Activated CD4-positive, alpha-beta T cell treated with anti-CD3 and anti-CD28 coated beads, Interleukin-2, amount 50 U/mL, for 48 hours (primary cell): ENCODE measurements around the gene CCDC86.

Experiments used
- DNase-seq, 2 experiments: peaks; one replicate each; pipeline ENCODE4 v3.0.0-alpha.2; 2020

The CCDC86 gene

DNA sequence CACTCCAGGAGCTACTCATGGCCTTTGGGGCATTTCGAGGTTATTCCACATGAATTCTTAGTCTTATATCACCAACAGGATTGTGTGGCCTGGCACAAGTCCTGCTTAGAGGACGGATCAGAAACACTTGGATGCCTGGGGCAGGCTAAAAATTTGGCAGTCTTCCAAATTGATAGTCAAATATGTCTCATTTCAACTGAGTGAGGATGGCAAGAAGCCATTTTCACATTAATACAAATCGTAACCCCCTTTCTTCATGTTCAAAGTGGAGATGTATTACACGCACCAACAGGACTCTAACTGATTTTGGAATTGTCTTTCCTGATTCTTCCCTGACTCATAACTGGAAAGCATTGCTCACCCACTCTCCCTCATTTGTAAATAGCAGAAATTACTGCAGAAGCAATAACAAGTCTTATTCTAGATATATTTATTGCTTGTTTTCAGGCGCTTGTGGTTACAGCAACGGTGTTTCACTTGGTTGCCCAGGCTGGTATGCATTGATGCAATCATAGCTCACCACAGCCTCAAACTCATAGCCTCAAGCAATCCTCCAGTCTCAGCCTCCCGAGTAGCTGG is 10.3 kb upstream of the CCDC86 start:
- no peak for DNase-seq

DNA sequence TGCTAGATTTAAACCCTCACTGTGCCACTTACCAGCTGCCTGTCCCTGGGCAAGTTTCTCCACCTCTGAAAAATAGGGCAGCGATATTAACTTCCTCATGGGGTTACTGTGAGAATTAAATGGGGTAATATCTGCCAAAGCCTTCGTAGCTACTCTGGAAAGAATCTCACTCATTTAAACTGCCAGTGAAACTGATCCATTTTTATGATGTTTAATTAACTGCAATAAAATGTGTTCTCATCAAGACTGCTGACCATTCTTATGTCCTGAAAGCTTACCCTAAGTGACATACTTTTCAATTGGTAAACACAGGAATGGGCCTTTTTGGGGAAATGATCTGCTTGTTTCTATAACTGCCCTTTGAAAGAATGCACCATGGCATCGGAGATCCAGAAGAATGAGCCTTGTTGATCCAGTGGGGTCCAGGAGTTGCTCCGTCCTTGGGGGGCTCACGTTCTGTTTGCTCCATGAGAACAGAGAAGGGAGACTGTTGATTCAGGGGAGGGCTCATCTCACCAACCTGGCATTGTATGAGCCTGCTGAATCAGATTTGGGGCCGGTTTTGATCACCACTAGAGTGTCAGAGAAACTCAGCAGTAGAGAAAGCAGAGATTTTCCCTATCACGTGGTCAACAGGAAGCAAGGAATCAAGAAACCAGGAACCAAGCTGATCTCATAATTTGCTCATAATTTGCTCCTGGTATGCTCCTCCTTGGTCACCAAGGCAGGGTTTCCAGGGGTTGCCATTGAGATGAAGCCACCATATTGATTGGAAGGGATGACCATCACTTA is 7.0 kb upstream of the CCDC86 start:
- DNase-seq = no peak

DNA sequence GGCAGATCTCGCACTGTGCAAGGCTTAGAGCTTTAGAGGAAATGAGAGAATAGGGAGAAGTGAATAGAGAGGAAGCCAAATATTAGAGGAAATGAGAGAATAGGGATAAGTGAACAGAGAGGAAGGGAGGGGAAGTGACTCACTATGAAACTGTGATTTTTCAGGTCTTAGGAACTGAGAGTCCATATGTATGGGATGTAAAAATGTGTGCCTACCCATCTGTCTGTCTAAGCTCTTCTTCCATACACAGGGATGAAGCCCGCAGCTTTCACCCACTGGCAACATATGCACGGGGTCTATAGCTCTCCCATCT is 6.4 kb upstream of the CCDC86 start:
- no peak for DNase-seq

DNA sequence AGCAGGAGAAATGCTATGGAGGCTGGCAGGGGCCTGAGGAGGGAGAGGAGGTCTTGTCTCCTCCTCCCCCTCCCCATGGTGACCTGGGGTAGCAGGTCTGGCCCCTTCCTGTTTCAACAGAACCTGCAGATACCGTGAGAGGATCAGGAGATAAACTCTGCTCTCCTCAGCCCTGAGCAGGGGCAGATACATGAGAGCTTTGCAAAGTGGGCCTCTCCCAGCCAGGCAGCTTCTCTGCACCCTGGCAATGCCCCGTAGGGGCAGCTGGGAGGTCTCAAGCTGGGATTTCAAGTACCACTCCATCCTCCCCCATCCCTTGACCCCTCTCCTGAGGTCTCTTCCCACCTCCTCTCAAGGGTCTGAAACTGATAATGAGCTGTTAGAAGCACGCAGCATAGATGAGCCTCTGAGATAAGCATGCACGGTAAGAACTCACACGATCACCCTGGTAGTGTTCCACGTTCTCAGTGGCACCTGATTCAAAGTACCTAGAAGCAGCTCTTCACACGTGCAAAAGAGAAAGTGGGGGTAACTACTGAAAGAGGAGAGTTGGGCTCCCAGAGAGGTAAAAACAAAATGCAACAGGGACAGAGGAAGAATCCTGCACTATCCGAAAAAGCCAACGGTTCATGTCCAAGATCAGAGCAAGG is 4.9 kb upstream of the CCDC86 start:
- DNase-seq = no peak

DNA sequence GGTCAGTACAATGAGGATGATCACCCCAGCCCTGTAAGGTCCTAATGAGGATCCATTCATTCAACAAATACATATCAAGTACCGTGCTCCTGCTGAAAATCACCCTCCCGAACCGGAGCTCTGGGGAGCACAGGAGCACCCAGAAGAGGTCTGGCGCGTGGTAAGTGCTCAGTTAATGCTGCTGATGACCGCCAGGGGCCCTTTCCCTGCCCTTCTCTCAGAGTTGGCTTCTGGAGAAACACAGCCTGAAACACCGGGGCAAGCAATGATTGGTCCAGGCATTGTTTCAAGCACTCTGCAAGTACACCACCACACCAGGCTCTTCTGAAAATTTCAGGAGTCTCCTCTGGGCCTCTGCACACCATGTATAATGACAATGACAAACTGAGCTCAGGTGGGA is 3.8 kb upstream of the CCDC86 start:
- no peak for DNase-seq

DNA sequence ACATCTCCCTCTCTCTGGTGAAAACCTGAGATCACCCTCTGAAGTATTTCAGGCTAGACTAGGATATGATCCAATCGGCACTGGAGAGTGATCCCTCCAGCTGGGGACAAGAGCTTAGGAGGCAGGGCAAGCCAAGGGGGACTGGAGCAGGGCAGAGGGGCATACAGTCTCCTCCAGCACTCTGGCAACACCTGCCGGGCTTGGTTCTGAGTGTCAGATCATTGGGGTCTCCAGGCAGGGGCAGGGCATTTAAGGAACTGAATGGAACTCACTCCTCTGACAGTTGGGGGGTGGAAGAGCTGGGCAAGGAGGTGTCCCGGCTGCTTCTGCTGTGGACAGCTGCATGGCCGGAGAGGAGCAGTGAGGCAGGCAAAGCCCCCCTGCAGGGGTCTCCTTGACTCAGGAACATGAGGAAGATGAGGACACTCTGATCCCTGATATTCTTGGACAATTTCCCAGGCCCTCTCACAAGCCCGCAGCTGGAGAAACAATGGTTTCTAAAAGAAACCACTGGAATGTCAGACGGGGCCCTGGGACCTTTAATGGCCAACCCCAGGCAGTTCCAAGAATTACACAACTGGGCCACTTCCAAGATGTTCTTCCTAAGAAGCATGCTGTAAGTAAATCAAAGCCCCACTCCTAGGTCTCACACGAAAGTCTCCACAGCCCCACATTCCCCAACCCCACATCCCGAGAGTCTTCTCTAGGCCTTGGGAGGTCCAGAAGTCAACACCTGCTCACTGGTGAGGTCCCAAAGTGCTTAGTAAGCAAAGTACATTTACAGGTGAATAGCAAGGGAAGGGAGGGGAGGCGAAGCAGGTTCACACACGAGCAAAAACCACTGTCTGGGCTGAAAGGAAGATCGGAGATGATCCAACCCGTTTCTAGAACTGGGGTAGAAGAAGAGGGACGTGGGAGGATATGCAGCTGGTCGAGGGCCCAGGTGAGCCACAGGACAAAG is 1.2 kb upstream of the CCDC86 start:
- no peak for DNase-seq

DNA sequence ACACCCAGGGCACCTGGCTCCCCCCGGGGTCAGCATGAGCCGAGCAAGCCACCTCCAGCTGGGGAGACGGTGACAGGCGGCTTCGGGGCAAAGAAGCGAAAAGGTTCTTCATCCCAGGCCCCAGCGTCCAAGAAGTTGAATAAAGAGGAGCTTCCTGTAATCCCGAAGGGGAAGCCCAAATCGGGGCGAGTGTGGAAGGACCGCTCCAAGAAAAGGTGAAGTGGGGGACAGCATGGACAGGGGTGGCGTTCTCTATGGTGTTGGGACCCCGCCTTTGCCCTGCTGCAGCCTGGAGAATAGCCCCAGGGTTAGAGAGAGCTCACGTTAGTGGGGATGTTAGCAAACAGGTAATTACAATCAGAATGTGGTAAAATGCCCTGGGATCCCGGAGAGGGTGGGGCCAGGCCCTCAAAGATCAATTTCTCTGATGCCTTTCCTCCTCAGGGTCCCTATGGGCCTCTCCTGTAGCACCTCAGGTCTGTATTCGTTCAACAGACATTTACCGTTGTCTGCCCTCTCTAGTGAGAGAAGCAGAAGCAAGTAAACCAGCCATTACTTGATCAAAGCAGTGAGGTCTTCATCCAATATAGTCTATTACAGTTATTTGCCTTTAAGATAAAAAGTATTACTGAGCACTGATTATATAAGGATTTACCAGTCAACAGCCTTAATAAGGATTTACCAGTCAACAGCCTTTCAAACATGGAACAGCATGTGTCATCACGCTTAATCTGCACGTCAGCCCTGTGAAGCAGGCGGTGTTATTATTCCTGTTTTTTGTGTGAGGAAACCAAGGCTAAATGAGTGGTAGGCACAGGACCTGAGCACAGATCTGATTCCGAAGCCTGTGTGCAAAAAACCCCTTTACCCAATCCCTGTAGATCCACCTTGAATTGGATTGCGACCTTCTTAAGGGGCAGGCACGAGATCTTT is 1.0 kb downstream of the CCDC86 start:
- DNase-seq = peak in 1 of 2 experiments; percentile 14

DNA sequence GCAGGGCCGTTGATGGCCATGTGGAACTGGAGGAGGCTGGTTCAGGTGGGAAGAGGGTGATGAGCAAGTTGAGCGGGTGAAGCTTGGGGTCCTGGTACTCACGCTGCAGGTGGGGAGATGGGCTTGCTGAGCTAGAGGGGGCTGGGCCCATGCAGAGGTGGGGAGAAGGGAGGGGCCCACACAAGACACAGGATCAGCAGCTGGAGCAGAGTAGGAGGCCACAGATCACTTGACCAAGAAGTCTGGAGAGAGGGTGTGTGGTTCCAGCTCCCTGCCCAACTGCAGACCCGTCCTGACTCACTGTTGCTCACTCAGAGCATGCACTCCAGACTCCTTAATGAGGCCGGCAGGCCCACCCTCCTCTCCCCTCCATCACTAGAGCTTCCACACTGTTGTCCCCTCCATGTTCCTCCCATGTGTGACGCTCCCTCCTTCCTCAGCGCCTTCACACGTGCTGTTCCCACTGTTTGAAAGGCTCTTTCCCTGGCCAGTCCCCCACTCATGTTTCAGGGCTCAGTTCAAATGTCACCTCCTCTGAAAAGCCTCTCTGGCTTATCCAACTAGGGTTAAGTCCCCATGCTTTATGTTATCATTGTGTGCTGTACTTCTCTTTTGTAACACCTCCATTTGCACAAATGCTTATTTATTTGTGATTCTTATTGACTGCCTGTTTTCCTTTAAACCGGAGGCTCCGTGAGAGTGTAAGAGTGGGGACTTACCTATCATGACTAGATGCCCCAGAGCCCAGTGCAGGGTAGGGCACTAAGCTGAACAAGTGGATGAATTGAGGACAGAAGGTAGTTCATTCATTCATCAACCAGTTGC is 2.3 kb downstream of the CCDC86 start:
- no peak for DNase-seq

DNA sequence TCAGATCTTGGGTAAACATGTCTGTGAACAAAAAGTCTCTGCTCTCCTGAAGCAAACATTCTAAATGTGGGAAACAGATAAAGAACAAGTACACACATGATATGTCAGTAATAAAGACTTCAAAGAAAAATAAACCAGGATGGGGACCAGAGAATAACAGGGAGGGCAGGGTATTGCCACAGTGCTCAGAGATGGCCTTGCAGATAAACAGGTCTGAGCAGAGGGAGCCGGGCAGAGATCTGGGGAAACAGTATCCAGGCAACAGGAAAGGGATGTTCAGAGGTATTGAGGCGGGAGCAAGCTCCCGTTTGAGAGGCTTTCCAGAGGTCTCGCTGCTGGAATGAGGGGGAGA is 2.9 kb downstream of the CCDC86 start:
- no peak for DNase-seq

DNA sequence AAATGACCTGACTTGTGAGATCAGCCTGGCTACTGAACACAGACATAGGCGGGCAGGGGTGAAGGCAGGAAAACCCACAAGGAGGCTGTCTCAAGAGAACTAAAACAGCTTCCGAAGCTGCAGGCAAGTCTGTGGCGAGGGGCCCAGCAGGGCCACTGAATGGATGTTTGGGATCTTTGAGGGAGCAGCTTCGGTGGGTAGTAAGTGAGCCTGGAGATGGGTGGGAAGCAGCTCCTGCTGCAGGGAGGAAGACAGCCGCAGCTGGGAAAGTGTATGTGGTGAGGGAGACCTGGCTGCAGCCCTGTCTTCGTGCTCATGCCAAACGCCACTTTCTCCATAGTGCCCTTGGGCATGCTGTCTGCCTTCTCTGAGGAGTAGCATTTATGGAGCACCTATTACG is 3.4 kb downstream of the CCDC86 start:
- DNase-seq = no peak

DNA sequence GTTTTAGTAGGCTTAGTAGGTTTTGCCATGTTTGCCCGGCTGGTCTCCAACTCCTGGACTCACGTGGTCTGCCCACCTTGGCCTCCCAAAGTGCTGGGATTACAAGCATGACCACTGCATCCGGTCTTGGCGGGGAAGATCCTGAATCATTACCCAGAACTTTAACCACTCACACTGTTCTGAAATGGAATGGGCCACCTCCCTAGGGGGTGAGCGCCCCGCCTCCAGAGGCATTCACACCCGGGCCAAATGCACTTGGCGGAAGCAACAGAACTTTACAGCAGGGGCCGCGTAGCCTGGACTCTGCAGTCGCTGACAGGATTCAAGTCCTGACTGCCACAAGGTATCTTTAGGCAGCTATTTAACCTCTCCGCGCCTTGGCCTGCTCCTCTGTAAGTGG is 5.4 kb downstream of the CCDC86 start:
- DNase-seq = no peak

DNA sequence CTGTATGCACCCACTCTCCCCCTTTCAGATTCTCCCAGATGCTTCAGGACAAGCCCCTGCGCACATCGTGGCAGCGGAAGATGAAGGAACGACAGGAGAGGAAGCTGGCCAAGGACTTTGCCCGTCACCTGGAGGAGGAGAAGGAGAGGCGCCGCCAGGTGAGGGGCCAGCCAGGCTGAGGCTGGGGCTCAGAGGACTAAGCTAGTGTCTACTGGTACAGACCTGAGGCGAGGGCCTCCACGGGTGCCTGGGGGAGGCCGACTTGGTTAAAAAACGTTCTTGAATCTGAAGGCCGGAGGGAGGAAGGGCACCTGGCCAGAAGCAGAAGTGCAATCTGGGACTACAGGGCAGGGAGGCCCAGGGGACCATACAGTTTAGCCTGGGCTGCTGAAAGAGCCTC is 6.0 kb downstream of the CCDC86 start:
- no peak for DNase-seq

DNA sequence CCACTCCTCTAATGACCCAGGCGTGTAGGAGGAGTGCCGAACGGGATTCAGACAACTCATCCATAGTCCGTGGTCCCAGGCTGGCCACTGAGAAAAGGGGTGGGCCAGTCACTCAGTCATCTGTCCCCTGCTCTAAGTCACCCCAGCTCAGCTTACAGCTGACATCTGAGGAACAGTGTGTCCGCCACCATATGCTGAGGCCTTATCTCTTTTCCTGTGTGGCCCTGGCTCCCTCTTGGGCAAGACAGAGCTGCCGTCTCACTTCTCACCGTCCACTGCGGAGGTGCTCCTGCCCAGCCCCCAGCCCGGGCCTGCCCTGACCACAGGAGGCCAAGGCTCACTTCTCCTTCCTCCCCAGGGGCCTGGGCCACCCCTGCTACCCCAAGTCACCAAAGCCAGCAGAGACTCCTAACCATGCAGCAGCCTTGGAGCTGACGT is 6.8 kb downstream of the CCDC86 start:
- no peak for DNase-seq

DNA sequence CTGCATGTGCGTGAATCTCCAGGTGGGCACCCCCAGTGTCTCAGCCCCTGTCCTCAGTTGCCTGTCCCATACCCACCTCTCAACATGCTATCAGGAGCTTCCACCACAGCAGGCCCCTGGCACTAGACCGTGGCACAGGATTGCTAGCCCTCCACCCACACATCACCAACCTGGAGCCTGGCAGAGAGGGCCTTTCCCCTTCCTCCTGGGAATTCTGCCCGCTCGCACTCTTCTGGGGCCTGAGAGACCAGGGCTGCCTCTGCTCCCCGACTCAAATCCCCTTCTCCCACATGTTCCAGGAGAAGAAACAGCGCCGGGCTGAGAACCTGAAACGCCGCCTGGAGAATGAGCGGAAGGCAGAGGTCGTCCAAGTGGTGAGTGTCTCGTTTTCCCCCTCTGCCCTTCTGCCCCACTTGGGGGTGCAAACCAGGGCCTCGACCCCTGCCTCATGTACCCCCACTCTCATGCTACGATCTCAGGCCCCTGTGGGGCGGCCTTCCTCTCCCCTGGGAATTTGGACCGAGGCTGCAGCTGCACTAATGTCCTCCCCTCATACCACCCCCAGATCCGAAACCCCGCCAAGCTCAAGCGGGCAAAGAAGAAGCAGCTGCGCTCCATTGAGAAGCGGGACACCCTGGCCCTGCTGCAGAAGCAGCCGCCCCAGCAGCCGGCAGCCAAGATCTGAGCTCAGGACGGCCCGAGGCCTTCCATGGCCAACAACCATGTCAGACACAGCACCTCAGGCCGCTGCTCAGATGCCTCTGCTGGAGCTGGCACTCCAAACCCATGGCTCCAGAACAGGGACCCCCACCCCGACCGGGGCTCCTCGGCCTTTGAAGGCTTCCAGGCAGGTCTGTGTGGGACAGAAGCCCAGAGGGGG is 8.0 kb downstream of the CCDC86 start:
- no peak for DNase-seq

DNA sequence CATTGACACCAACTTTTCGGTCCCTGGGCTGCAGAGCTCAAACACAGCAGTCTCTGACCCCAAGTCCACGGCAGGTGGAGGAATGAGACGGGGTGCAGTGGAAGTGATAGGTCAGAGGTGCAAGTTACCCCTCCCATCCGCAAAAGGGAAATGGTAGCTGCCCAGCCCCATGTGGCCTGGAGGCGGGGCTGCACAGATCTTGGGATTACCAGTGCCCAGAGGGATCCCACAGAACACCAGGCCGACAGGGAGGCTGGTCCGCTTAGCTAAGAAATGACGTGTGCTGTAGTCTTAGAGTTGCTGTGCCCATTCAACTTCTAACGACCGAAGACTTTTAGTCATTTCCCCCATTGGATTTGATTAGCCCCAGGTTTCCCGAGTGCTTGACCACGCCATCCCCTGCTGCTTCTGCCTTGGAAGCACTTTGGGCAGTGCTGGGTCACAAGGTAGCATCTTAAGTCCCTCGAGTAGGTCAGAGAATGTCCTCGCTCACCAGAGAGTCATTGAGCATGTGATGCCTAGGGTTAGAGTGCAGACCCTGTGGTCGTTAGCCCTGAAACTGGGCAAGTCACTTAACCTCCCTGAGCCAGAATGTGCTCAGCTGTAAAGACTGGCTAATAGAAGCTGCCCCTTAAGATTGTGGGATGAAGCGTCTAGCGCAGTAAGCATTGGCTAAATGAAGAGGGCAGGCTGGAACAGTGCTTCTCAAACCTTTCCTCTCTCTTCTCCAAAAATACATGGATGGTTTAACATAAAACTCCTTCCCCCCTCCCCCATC is 9.6 kb downstream of the CCDC86 start:
- DNase-seq = no peak

DNA sequence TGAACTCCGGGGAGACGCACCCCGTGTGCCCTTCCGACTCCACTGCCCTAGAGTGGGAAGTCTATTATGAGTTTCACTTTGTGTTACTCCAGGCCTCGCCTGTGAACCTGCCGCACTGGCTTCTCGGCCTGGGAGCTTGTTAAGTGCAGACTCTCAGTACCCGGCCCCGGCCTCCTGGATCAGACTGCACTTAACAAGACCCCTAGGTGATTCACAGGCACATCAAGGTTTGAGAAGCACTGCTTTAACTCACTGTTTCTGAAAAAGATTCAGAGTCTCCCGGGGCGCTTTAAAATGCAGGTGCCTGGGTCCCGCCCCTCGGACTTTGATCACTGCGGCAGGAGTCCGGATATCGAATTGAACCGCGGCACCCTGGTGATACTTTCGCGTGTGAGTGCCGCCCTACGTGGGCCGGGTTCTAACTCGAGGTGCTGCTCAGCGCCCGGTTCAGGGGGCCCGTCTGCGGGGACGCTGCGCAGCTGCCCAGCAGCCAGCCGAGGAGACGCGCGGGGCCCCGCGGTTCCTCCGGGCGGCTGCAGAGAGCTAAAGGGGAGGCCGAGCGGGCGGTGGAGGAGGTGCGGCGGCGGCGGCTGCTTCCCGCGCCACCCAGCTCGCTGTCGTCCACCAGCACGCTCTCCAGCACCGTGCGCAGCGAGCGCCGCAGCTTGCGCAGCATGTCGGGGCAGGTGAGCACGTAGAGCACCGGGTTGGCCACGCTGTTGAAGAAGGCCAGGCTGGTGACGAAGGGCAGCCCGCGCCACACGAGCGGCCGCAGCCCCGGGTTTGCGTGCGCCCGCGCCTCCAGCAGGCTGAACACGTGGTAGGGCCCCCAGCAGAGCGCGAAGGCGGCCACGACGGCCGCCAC is 10.4 kb downstream of the CCDC86 start:
- no peak for DNase-seq

DNA sequence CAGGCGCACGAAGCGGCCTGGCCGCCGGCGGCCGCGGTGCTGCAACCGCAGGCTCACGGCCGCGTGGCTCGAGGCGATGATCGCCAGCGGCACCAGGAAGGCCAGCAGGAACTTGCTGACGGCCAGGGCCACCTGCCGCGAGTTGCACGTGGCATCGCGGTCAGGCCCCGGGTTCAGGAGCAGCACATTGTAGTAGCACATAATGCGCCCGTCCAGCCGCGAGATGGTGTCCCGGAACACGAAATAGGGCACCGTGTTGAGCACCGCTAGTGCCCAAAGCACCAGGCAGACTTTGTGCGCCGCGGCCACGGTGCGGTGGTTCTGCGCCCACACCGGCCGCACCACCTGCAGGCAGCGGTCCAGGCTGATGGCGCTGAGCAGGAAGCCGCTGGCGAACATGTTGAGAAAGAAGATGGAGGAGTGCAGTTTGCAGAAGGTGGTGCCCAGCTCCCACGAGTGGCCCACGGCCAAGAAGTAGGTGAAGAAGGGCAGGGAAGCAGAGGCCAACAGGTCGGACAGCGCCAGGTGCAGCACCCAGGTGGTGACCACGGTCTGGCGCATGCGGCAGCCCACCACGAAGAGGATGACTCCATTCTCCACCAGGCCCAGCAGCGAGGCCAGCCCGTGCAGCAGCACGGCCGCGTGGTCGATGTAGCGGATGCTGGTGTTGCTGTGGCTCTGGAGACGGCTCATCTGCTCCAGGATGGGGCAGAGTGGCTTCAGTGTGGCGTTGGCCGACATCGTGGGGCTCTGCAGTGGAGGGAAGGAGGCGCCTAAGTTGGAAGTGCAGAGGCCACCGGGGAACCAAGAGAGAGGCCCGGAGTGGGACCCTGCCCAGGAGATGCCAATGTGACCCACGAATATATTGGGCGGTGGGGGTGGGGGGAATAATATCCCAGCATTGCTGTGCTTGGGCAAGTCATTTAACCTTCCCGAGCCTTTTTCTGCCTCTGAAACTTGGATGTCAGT is 11.4 kb downstream of the CCDC86 start:
- no peak for DNase-seq
